Astrocyte of the spinal cord (primary cell): Measurements from ENCODE around the gene GAA.

Source experiments
- DNase-seq: peaks from one replicate; pipeline ENCODE4 v3.0.0; 2011; ENCODE audit warnings: low read depth, low spot score
- H3K4me3 ChIP-seq: 2 replicates; pipeline ENCODE4 v1.5.1; 2011; ENCODE audit warnings: low read depth, mild to moderate bottlenecking, low read length, moderate library complexity
- in situ Hi-C: cut with HindIII; loops from 2 replicates; pipeline ENCODE4 v1.10.0; 2017; ENCODE audit warnings: low sequenced_read_pairs
- TF ChIP-seq, protein P1 (sequence below): IDR thresholded peaks from 2 replicates; pipeline ENCODE4 v1.5.1; 2012; ENCODE audit warnings: low read depth, mild to moderate bottlenecking, low read length, inconsistent platforms

Gene GAA

DNA sequence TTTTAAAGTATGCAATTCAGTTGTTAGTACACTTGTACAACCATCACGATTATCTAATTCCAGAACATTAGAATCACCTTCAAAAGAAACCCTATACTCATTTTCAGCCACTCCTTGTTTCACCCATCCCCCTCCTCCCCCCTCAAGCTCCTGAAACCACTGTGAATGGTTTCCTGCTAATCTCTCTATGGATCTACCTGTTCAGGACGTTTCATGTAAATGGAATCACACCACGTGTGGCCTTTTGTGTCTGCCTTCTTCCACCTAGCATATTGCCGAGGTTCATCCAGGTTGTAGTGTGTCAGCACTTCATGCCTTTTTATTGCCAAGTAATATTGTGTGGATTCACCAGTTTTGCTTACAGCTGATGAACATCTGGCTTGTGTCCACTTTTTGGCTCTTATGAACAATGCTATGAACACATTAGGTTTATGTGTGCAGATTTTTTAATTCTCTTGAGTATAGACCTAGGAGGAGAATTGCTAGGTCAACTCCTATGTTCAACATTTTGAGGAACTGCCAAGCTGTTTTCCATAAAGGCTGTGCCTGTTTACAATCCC lies 27.7 kb downstream of the GAA start:
- TF ChIP-seq, protein P1, sequence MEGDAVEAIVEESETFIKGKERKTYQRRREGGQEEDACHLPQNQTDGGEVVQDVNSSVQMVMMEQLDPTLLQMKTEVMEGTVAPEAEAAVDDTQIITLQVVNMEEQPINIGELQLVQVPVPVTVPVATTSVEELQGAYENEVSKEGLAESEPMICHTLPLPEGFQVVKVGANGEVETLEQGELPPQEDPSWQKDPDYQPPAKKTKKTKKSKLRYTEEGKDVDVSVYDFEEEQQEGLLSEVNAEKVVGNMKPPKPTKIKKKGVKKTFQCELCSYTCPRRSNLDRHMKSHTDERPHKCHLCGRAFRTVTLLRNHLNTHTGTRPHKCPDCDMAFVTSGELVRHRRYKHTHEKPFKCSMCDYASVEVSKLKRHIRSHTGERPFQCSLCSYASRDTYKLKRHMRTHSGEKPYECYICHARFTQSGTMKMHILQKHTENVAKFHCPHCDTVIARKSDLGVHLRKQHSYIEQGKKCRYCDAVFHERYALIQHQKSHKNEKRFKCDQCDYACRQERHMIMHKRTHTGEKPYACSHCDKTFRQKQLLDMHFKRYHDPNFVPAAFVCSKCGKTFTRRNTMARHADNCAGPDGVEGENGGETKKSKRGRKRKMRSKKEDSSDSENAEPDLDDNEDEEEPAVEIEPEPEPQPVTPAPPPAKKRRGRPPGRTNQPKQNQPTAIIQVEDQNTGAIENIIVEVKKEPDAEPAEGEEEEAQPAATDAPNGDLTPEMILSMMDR = no peak
- in situ Hi-C loops = no loop called here
- no peak overlapping the region for H3K4me3 ChIP-seq
- DNase-seq = no peak

DNA sequence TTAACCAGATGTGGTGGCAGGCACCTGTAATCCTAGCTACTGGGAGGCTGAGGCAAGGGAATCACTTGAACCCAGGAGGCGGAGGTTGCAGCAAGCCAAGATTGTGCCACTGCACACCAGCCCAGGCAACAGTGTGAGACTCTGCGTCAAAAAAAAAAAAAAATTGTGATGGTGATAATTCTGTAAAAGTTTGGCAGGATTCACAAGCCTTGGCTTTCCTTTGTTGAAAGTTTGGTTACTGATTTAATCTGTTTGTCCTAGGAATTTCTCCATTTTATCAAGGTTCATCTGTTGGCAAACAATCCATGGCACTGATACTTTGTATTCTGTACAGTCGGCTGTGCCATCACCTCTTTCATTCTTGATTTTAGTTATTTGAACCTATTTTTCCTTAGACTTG lies 29.6 kb downstream of the GAA start:
- no peak for DNase-seq
- TF ChIP-seq, protein P1 = no peak
- in situ Hi-C loops = no loop called here
- H3K4me3 ChIP-seq = no peak overlapping the region

DNA sequence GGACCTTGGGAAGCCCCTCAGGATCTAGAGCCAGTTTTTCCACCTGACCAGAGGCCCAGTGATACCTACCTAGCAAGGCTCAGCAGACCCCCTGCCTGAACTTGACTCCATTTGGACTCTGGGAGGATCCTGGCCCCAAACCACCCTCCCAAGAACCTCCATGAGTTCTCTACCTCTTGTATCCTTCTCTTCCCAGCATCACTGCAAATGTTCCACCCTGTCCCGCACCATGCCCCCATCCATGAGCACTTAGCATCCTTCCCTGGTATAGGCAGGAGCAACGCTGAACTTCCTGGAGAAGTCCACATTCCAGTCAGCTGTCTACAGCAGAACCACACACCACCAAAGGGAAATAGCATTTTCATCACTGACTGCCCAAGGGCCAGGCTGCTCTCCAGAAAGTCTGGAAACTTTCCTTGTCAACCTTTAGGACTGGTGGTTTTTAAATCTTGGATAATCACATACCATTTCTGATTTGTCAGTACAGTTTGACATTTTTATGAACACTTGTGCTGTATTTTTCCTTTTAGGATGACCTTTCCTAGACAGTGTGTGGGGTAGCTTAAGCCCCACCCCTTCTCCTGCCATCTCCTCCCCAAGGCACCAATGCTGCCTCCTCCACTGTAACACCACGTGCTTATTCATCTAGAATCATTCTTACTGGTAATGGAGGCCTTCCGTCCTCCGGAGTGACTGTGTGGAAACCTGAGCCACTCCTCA lies 31.7 kb downstream of the GAA start:
- TF ChIP-seq, protein P1 = no peak
- no peak for DNase-seq
- no peak overlapping the region for H3K4me3 ChIP-seq
- in situ Hi-C loops = no loop called here

DNA sequence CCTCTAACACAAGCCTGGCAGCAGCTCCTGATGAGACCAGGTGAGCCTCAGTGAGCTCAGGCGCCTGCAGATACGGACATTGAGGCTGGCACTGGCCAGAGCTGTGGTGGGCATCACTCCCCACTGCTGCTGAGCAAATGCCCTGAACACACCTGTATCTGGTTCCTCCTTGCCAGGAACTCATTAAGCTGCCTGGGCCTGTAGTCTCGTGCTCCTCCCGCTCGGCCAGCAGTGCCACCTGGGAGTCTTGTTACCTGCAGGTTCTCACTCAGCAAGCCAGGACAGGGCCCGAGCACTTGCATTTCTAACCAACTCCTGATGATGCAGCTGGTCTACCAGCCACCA lies 32.2 kb downstream of the GAA start:
- H3K4me3 ChIP-seq = no peak overlapping the region
- in situ Hi-C loops = no loop called here
- TF ChIP-seq, protein P1 = no peak
- DNase-seq = no peak

DNA sequence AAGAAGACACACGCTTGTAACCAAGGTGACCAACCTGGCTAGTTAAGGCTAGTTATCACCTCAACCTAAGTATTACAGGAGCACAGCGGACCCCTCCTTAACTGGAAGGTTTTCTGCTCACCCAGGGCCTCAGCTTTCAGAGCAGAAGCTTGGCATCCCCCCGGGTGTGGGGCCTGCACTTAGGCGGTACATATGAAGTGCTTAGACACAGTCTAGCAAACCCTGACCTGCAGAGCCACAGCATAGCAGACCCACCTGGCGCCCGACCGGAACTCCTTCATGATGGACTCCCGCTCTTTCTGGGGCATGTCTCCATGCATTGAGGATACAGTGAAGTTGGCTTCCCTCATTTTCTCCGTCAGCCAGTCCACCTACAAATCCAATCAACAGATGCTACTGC lies 35.8 kb downstream of the GAA start:
- no peak overlapping the region for H3K4me3 ChIP-seq
- no peak for DNase-seq
- in situ Hi-C loops = no loop called here
- TF ChIP-seq, protein P1 = no peak

DNA sequence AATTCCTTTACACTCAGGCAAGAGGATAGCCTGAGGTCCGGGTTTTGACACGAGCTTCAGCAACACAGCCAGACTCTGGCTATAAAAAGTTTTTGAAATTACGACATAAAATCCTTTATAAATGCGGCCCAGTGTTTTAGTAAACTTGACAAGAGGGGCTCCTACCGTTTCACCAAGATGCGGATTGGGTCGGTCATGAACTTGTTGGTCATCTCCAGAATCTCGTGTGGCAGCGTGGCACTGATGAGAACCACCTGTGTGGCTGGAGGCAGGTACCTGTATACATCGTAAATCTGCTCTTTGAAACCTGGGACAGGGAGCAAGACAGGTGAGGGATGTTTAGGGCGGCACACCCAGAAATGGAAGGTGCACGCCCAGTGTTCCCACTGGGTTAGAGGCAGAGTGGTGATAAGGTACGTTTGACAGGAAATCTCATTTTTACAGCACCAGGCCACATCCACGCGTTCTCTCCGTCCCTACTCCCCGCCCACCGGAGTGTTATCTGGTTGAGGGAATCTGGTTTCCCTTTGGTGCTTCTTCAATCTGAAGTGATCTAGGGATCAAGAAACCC lies 37.6 kb downstream of the GAA start:
- H3K4me3 ChIP-seq = no peak overlapping the region
- TF ChIP-seq, protein P1 = no peak
- no peak for DNase-seq
- in situ Hi-C loops = no loop called here
